Stimulated activated CD4-positive, alpha-beta T cell treated with anti-CD3 and anti-CD28 coated beads, Interleukin-12 subunit alpha, Interleukin-12 subunit beta, amount 100 ng/mL, for 24 hours (primary cell): ENCODE results near the gene RAB3IL1.
"Not testable (repeated sequence)": the region's sequence is repeated elsewhere in the genome, so short reads cannot be mapped to it uniquely, and the experiment has no call there.

Experiments
- DNase-seq, 2 experiments: peaks; one replicate each; pipeline ENCODE4 v3.0.0-alpha.2; 2020; ENCODE audit warnings: low read depth in 2 of 2

The RAB3IL1 gene

DNA sequence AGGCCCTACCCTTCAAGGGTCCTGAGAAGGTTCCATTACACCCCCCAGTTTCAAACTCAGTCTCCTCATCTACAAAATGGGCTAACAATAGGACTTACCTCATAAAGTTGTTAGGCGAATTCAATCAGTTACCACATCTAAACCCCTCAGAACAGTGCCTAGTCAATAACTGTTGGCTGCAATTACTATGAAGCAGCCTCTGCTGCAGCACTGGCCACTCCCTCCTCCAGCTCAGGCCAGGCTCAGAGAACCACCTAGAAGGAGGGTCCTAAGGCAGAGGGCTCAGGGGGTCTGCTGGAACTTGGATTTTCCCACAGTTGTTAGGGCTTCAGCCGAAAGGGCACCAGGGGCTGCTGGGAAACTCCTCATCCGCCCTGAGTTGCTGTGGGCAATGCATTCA, 30.7 kb downstream of the RAB3IL1 start:
- DNase-seq: no peak

DNA sequence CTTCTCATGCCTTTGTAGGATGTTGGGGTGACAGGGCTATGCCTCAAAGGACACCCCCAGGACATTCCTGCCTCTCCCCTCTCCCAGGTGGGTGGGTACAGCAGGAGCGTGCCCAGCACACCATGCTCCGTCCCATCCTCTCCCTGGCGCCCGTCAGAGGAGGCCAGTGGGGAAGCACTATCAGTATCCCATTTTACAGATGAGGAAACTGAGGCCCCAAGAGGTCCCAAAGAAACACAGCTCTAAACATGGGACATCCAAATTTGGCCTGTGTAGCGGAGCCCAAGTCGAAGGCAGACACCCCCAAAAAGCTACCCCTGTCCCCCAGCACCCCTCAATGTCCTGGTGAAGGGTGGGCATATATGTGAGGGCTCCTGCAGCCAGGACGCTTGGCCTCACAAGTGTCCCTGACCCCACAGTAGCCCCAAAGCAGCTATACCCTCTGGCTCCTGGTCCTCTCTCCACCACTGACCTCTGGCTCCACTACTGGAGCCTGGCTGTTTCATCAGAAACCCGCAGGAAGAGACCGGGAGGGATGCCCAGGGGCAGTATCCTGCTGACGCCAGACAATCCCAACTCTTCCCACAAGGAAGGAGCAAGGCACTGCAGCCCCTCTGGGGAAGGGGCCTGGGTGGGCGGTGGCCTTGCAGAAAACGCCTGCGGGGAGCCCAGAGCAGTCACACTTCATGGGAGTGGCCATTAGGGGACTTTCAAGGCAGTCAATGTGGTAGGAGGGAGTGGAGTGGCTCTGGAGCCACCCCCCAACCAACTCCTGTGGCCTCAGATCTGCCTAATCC, 31.4 kb downstream of the RAB3IL1 start:
- DNase-seq: no peak

GRCh38 chr11:61885166-61885778, 32.1 kb downstream of the RAB3IL1 start:
- no peak for DNase-seq

DNA sequence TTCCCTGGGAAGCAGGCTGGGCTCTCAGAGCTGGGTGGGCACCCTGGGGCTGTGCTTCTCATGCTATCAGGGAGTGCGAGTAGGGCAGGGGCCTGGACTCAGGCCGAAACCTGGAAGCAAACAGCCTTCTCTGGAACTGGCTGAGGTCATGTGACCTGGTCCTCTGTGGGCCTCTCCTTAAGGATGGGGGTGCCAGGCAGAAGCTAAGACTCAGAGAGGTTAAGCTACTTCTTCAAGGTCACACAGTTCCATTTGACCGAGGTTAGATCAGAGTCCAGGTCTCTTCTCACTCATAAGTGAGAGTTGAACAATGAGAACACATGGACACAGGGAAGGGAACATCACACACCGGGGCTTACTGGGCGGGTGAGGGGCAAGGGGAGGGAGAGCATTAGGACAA, 33.4 kb downstream of the RAB3IL1 start:
- no peak for DNase-seq

- DNase-seq: no peak
Measured at GRCh38 chr11:61883327-61883726, 34.0 kb downstream of the RAB3IL1 start.

GRCh38 chr11:61882879-61883278, 34.5 kb downstream of the RAB3IL1 start:
- DNase-seq: no peak

- DNase-seq: not testable (repeated sequence)
Measured at GRCh38 chr11:61882267-61882666, 35.1 kb downstream of the RAB3IL1 start.

DNA sequence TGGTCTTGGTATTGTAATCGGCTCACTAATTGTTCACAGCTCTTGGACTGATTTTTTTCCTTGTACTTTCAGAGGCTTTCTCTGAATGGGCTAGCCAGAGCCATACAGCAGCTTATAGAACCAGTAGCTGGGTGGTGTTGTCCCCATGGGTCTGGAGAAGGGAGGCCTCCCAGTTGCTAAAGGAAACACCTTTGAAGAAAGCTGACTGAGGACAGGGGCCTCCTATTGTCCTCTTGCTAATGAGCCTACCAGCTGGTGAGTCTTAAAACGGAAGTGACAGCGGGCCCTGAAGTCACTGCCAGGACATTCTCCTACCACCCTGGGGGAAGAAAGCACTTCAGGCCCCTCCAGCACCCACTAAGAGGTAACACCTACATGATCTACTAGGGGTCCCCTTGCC, 36.0 kb downstream of the RAB3IL1 start:
- no peak for DNase-seq

DNA sequence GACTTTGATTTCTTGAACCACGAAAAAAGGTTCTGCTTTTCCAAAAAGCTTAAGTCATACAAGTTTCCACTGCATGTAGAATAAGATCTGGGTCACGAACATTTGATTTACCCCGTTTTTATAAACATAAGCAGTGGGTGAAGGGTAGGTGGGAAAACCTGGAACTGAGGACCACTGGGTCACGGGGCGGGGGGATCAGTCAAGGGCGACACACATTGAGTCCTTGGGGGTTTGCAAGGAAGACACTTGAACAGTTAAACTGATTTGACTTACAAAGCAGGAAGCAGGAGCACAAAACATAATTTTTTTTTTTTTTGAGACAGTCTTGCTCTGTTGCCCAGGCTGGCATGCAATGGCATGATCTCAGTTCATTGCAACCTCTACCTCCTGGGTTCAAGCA, 36.9 kb downstream of the RAB3IL1 start:
- no peak for DNase-seq

GRCh38 chr11:61880031-61880430, 37.3 kb downstream of the RAB3IL1 start:
- no peak for DNase-seq

- DNase-seq: no peak
Measured at GRCh38 chr11:61879152-61879551, 38.2 kb downstream of the RAB3IL1 start.

GRCh38 chr11:61875698-61876097, 41.7 kb downstream of the RAB3IL1 start:
- DNase-seq: no peak

- DNase-seq: no peak
Measured at GRCh38 chr11:61874853-61875252, 42.5 kb downstream of the RAB3IL1 start.

GRCh38 chr11:61874377-61874809, 43.0 kb downstream of the RAB3IL1 start:
- no peak for DNase-seq

DNA sequence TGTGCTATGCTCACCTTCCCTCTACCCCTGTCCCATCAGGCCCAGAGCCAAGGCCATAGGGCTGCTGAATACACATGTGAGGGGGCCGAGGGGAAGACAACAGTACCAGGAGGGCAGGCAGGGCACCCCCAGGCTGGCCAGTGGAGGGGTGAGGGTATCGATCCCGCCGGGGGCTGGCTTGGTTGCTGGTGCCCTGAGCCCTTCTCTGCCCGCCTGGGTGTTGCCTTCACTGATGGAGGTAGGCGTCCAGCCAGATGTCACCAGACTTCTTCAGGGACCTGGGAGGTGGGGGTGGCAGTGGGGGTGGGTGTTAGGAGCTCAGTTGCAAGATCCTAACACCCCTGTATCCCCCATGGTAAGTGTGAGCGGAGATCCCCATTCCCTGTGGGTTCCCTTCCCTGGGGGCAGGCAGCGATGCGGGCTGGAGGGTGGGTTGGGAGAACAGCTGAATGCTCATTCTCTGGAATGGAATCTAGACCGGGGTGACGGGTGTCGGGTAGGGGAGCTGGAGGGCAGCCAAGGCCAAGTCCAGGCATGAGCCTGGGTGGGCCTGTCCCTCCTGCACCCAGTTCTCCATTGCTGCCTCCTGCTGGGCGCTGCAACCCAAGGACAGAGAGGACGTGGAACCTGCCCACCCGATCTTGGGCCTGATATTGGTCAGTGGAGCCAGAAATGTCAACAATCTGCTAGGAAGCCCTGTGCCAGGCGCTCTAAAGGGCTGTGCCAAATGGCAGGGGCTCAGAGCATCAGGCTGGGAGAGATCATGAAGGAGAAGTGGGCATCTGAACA, 43.6 kb downstream of the RAB3IL1 start:
- no peak for DNase-seq

- no peak for DNase-seq
Measured at GRCh38 chr11:61872935-61873565, 44.3 kb downstream of the RAB3IL1 start.

GRCh38 chr11:61871158-61871597, 46.2 kb downstream of the RAB3IL1 start:
- peak; percentile 26 to 45 for DNase-seq

DNA sequence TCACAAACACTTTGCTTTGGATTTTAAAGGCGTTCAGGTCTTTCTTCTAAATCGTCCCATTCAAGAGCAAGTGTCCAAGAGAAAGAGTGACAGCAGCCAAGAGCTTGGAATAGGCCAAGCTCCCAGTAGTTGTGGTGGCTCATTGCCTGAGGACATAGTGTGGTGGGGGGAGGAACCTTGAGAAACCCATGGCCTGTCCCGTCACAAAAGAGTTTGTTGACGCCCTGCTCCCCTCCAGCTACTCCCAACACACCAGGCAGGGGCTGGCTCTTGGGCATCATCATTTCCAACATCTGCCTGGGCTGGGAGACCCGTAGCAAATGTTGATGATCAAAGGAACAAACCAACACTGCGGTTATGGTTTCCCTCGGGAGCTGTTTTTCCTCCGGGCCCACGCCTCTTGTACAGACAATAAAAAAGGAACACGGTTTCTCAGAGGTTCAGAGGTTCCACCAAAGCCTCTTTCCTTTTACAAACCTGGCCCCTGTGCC, 46.8 kb downstream of the RAB3IL1 start:
- DNase-seq: no peak

GRCh38 chr11:61869708-61870451, 47.5 kb downstream of the RAB3IL1 start:
- DNase-seq: no peak

DNA sequence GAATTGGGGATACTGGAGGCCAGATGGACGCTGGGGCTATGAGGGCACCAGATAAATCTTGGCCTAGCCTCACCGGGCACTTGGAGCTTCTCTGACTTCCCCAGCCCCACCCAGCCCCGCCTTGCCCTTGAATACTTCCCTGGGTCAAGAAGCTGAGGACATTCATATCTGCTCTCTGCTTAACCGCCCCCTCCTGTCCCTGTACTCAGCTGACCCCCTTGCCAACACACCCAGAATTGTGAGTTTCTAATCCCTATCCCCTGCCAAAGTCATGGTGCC, 48.0 kb downstream of the RAB3IL1 start:
- DNase-seq: no peak
